ENCODE results near the gene INHBA. TPM values are rescaled to one million over a fixed set of nuclear protein-coding genes. Genes with fewer than 3 reads are reported as not detected.
A peak's percentile ranks its signal among the peaks of the same experiment; 100 is the strongest.

Gene INHBA
- total RNA-seq, 1 donor, result 65.2 TPM

DNA sequence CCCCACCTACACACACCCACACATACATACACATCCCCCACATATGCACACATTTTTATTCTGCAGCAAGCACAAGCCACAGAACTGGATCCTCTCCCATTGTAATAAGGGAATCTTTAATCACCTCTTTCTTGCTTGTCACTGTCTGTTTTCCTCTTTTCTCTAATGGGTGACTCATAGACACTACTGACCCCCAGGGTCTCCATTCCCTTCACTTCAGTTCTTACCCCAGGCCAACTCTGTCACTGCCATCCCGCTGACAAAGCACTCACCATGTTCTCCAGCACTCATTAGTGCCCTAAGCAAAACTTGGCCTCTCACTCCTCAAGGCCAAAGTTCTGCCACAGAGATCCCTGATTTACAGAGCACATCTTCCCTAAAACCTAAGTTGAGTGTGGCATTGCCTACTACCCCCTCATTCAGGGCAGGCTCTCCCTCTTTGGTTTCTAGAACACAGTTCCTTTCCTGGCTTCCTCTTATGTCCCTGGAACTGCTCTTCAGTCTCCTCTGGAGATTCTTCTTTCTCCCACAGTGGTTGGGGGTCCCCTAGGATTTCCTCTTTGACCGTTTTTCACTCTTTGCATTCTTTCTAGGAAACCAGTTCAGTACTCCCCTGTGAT lies 39.6 kb upstream of the INHBA start:
- H3K4me3 ChIP-seq (ENCODE audit: low read depth, low read length), result no peak overlapping the region
- TF ChIP-seq, protein P1, sequence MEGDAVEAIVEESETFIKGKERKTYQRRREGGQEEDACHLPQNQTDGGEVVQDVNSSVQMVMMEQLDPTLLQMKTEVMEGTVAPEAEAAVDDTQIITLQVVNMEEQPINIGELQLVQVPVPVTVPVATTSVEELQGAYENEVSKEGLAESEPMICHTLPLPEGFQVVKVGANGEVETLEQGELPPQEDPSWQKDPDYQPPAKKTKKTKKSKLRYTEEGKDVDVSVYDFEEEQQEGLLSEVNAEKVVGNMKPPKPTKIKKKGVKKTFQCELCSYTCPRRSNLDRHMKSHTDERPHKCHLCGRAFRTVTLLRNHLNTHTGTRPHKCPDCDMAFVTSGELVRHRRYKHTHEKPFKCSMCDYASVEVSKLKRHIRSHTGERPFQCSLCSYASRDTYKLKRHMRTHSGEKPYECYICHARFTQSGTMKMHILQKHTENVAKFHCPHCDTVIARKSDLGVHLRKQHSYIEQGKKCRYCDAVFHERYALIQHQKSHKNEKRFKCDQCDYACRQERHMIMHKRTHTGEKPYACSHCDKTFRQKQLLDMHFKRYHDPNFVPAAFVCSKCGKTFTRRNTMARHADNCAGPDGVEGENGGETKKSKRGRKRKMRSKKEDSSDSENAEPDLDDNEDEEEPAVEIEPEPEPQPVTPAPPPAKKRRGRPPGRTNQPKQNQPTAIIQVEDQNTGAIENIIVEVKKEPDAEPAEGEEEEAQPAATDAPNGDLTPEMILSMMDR (IDR thresholded peaks at IDR 0.05; ENCODE audit: insufficient read depth, low read depth, low read length), result no peak
- no peak for DNase-seq (ENCODE audit: low read depth)

DNA sequence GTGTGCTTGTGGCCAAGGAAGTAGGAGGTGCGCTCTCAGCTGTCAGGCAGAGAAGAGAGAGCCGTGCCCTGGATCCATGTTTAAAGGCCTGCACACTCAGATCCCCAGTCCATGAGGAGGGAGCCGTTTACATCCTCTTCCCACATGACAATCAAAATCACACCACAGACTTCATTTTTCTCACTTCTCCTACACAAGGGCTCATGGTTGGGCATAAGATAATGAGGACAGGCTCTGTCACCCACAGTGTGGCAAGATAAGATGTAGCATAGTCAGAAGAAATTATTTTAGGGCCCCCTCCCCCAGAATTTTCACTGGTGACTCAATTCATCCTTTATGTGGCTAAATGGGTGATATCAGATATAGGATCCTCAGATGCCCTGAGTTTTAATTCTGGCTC lies 35.9 kb upstream of the INHBA start:
- TF ChIP-seq, protein P1 (IDR thresholded peaks at IDR 0.05; ENCODE audit: insufficient read depth, low read depth, low read length), result no peak
- DNase-seq (ENCODE audit: low read depth), result no peak
- no peak overlapping the region for H3K4me3 ChIP-seq (ENCODE audit: low read depth, low read length)

DNA sequence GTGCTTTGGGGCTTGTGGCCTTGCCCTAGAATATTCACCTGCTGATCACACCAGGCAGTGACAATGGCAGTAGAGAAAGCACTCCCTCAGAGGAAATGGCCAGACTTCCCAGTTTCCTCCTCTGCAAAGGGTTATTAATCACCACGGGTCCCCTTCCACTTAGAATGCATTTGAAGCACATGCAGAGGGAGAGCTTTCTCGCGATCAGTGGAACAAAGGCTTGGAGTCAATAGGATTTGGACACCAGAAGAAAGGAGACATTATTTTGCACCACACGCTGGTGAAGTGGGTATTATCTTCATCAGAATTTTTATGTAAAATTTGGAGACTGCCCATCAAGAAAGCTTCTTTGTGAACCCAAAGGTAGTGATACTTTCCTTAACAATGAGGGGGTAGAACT lies 35.4 kb upstream of the INHBA start:
- H3K4me3 ChIP-seq (ENCODE audit: low read depth, low read length), result no peak overlapping the region
- no peak for DNase-seq (ENCODE audit: low read depth)
- TF ChIP-seq, protein P1 (IDR thresholded peaks at IDR 0.05; ENCODE audit: insufficient read depth, low read depth, low read length), result no peak

DNA sequence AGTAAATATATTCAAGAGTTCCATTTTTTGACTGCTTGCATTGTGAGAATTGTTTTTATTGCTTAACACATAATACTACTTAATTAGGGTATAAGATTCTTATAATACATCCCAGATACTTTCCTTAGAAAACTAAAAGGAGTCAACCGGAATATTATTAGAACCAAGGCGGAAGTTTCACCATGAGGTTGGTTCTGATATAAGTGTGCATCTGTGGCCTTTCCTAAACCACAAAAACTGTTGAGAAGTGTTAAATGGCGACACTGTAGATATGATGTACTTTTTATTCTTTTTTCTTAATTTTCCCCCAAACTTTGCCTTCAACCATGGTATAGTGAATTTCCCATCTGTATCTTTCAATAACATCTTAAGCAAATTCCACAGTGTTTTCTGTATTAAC lies 32.3 kb upstream of the INHBA start:
- TF ChIP-seq, protein P1 (IDR thresholded peaks at IDR 0.05; ENCODE audit: insufficient read depth, low read depth, low read length), result no peak
- no peak for DNase-seq (ENCODE audit: low read depth)
- H3K4me3 ChIP-seq (ENCODE audit: low read depth, low read length), result no peak overlapping the region

GRCh38 chr7:41732843-41733306 lies 30.0 kb upstream of the INHBA start:
- DNase-seq (ENCODE audit: low read depth), result peak; percentile 71

DNA sequence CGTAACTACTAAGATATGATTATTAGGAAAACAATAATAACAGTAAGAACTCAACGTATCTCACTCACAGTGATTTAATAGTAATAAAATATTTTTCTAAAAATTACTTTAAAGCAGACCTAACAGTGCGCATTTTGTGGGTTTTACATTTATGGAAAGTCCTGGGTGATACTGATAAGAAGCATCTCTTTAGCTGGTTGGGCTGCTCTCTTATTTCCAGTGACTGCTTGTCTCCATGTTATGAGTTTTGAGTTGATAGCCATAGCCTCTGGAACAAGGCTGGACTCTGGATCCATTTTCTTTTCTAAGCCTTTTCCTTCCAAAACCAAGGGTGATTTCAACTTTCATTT lies 29.5 kb upstream of the INHBA start:
- TF ChIP-seq, protein P1 (IDR thresholded peaks at IDR 0.05; ENCODE audit: insufficient read depth, low read depth, low read length), result no peak
- no peak for DNase-seq (ENCODE audit: low read depth)
- H3K4me3 ChIP-seq (ENCODE audit: low read depth, low read length), result no peak overlapping the region

More at GRCh38 chr7:41732843-41733306, 30.0 kb upstream of the INHBA start:
- TF ChIP-seq, protein P1 (IDR thresholded peaks at IDR 0.05; ENCODE audit: insufficient read depth, low read depth, low read length), result no peak
- no peak overlapping the region for H3K4me3 ChIP-seq (ENCODE audit: low read depth, low read length)

All from fibroblast of villous mesenchyme (primary cell).